Measurements from ENCODE around the gene PTPRM.

Gene PTPRM

DNA sequence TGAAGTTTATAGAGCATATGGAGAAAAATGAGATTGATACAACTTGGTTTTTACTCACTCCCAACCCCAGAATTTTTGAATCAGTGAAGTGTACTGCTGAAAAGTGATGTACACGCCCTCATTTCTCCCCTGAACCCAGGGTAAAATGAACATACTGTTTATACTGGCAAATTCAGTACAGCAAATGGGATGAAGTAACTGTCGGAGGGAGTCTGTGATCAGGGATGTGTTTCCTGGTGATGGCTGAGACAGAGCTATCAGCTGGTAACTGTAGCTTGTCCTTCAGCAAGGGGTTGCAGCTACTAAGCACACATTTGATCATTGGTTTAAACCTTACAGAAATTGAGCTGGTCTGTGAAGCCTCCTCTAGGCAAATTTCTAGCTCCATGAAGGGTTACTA is 191.6 kb downstream of the PTPRM start:
- no peak for DNase-seq

DNA sequence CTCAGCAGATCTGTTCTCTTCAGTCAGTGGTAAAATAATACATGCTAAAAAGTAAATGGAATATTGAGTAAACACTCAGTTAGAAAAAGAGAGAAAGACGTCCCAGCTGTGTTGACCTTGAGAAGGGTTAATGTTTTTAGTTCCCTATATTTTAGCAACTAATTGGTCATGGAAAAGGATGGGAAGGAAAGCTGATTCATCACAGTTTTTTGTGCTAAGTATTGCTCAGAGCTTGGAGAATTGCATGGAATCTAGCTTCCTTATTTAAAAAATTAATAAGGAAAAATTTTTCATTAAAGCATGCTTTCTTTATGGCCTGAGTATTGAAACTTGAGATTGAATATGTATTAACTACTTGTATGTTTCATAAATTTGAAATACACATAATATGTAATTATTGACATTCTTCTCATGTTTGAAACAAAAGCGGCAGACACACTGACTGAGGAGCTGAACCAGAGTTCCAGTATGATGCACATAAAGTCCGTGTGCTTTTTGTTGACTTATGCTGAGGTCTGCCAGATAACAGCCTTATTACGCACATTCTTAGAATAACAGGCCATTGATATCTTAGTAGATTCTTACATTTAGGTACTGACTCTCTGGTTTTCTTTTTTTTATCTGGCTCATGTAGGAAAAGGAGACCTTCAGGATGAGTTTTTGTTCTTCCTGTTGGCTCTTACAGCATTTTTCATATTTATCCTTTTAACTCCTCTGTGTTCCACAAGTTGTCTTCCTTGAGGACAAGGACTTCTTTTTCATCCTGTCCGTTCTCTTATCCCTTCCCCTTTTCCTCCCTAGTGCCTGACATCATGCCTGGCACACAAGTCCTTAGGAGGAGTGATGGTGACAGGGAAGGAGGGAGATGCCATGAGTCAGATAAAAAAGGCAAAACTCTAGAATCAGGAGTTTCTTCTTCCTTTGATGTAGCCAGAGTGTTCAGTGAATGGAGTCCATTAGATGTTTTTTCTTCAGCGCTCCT is 194.1 kb downstream of the PTPRM start:
- DNase-seq: no peak

DNA sequence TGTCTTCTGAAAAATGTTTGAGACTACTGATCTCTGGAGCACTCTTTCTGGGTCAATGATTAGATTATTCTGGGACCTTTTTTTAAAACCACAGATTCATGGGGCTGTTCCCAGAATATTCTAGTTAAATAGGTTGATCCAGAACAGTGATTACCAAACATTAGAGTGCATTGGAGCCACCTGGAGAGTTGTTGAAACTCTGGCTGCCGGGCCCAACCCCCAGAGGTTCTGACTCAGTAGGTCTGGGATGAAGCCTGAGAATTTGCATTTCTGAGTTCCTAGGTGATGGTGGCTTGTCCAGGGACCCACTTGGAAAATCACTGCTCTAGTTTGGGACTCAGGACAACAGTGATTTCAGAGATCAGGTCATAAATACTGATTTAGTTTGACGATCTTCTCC is 197.3 kb downstream of the PTPRM start:
- no peak for DNase-seq

DNA sequence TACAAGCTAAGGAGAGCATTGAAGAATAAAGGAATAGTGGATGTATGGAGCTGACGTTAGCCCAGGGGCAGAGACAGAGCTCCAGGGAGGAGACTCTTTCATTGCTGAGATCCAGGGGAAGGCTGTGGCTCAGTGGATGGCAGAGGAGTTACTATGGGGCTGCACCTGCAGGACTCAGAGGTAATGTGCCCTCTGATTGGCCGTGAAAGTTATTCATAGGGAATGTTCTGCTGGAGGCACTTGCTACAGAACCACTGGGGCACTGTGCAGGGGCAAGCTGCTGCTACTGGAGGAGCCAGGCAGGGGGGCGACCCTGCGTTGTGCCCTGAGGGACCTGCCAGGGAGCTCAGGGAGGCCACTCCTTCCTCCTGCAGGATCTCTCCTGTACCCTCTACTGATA is 199.2 kb downstream of the PTPRM start:
- no peak for DNase-seq

DNA sequence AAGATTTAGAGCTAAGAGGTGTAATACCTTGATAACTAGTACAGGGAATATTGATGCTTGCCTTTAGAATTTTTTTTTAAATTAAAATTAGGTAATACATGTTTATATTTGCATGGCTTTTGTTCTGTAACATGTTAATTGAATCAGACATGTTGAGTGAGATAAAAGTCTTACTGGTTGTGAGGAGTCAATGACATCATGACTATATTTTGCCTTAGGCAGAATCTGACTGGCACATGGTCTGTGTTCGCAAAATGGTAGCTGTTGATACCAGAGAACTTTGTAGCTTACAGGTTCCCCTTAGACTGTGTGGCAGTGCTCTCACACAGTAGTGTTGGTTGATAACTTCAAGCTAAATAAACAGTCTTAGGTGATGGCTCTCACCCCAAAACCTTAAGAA is 199.7 kb downstream of the PTPRM start:
- no peak for DNase-seq

DNA sequence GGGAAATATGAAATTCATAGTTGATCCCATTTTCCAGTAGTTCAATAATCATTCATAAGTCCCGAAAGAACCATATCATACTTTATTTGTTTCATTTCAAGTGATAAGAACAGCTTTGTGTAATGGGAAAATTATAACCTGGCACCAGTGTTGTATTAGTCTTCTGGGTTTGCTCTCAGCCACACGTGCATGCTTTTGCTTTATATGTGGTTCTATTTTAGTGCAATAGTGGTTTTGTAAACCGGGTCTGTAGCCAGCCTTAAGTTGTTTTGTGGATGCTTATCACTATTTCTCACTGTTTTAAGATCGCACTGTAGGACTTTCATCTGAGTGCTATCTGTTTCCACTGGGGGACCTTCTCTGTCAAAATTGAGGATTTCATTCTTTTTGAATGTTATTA is 203.8 kb downstream of the PTPRM start:
- DNase-seq: no peak

DNA sequence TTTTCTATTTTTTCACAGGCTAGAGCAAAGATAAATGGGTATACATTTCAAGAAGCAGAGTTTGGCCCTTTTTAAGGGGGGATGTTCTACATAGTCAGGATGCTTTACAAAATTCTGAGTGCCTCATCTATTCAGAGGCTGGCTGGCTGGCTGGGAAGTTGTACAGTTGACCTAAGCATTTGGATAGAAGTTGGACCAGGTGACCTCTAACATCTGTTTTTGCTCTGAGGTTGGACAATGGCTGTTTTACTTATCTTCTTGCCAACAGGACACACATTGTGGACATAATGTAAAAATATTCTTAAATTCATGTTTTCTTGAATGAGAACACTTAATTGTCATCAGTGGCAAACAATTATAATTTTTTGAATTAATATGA is 205.4 kb downstream of the PTPRM start:
- no peak for DNase-seq

DNA sequence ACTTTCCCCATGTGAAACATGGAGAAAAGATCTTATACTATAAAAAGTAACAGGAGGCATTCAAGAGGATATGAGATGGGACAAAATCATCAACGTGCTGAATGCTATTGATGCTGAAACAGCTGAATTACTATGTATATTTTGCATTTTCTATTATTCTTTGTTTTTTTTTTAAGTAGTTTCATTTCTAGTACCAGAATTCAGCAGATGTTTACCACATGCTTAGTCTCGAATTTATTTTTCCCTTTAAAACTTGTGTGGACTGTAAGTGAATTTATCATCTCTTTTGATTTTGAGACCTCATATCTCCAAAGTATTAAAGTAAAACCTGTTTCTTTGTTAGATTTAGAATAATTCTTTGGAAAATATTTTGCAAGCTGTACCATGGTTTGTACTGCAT is 205.8 kb downstream of the PTPRM start:
- DNase-seq: no peak

DNA sequence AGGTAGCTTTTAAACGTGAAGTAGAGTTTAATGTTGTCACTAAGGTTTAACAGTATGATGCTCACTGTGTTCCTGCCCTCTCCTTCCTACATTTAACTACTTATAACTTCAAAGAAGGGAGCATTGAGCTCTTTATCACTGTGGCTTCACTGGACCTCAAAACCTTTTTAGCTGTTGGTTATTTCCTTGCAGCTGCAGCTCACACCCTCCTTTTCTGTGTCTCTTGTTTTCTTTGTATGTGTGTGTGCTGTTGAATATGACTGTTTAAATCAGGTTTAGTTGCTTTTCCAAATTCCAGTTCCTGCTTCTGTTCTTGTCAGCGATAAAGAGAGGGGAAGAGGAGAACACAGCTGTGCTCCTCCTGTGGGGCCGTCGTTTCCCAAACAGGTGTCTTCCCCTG is 208.0 kb downstream of the PTPRM start:
- DNase-seq: no peak

DNA sequence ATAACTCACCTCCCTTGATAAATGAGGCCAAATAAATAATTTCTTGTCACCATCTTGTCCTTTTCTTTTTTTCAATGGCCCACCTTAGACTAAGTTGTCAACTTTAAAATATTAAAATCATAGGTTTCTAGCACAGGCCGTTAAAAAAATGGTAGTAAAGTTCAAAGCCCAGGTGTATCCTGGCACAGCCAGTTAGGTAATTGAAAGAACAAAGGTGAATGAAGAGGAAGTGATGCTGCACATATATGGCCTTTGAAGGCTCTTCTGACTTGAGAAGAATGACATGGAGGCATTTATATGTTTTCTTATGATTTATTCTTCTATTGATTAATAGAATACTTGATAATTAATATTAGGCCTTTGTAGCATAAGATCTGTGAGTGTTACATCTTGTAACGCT is 208.7 kb downstream of the PTPRM start:
- no peak for DNase-seq

DNA sequence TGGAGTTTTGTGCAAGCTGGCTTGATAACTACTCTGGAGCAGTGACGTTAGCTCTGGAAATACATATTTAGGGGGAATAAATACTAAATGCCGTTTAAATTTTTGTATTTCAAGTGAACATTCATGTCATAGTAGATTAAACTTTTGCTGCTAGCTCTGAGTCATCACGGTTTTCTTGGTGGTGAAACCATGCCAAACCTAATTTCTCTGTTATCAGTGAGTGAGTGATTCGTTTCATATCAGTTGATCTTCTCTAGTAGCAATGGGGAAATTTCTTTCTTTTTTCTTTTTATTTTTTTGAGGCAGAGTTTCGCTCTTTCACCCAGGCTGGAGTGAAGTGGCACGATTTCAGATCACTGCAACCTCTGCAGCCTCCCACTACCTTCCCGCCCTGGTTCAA is 211.1 kb downstream of the PTPRM start:
- DNase-seq: no peak

DNA sequence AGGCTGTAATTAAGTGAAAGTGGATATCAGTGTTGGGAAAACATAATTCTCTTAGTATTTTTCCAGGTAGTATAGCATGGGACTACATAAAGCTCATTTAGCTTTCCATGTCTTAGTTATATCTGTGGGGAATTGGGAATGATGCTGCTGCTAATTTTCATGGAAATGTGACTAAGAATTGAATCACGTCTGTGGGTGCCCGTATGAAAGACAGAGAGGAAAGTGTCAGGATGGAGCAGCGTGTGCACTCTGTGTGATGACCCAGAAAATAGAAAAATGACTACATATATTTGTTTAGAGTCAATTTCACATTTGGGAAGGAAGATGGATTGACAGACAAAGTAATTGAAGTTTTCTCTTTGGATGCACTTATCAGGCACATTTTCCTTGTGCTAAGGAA is 212.1 kb downstream of the PTPRM start:
- no peak for DNase-seq

DNA sequence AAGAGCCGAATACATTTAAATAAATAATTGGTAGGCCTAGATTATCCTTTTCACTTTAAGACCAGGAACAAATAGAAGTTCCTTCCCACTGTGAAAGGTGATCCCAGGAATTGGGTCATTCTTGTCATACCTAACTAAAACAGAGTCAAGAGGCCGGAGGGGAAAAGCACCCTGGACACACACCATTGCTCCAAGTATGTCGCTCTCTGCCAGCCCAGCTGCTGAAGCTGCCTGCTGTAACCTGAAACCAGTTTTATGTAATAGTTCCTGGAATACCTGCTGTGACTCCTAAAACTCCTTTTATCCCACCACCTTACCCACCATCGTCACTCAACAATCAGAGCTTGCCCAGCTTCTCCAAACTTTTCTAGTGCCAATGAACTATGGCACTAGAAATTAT is 217.1 kb downstream of the PTPRM start:
- DNase-seq: no peak

DNA sequence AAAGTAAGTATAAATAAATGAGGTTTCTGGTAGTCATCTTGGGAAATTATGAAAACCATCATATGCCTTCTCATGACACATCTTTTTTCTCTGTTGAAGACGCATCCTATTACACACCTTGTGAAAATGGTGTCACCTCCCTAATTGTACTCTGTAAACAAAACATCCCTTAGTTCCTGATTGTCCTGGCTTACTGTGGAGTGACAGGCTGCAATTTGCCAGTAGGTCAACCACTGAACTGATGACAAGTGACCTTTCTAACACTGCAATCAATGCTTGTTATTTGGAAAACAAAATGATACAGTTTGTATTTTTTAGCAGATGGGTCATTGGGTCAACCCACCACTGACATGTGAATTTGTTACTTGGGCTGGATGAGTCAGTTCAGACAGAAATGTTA is 219.5 kb downstream of the PTPRM start:
- no peak for DNase-seq

DNA sequence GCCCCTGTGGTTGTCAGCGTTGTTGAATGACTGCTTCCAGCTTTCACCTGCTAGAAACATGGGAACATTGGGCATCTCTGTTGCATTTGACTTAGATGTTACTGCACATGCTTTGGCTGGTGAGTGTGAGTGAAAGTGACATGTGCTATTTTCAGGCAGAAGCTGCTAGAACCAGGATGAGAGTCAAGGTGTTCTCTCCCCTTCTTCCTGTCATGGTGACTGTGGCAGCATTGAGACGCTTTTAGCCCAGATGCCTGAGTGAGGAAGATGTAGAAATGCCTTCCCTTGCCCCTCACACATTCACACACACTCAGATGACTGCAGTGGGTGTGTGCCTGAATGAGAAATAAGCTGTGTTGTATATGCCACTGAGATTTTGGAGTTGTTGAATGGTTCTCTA is 220.2 kb downstream of the PTPRM start:
- DNase-seq: no peak

DNA sequence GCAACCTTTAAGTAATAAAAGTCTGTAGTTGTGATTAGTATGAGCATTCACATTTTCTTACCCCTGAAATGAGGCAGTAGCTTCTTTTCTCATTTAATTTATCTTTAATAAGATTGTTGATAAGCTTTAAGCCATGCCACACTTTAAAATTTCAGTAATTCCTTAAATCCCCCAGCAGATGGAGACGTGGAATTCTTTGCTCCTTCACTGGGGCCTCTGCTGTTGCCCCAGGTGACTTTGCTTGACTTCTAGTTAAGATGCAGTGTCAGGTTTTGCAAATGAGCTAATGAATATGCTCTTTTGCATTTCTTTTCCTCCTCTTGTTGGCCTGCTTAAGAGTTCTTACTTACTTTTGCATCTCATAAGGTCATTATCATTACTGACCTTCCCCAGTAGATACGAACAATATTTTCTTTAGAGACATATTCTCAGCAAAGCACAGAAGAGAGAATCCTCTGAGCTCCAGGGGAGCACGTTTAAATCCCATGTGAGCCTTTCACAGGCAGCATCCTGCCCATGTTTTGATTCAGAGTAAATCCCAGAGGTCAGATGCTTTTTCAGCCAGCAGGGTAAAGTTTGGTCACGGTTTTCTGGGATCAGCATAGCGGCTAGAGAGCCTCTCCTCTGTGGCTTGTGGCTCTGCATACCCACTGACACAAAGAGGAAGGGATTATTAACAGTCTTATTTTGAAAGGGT is 222.9 kb downstream of the PTPRM start:
- DNase-seq: peak; percentile 31

DNA sequence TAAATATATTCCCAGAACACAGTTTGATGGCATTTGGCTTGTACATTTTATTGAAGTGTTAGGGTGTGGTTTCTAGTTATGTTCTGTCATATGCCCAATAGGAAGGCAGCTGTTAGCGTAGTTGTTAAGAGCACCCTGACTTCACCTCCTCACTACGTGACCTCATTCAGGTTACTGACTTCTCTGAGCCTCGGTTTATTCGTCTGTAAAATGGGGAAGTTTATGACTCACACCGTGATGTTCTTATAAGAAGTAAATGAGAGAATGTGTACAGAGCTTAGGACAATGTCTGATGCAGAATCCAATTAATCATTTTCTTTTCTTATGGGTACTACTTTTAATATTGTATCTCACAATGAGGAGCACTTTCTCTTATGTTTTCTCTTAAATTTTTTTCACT is 226.0 kb downstream of the PTPRM start:
- DNase-seq: no peak

DNA sequence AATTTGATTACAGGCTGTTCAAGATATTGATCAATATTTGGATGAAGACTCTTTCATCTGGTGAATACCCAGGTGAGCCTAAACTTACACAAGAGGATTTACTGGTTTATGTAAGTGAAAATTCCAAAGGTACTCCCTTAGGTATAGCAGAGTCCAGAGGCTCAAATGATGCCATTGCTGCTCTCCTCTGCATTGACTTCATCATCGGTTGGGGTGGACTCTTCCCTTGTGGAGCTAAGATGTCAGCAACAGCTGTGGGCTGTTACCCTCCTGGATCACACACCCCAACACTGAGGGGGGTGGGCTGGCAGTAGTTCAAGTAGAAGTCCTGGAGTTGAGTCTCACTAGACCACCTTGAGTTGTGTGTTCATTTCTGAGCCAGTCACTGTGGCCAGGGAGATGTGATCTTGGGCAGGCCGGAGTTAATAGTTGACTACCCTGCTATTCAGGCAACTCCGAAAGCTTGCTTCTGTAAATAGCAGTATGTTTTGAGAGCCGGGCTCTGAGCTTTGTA is 236.9 kb downstream of the PTPRM start:
- DNase-seq: no peak

DNA sequence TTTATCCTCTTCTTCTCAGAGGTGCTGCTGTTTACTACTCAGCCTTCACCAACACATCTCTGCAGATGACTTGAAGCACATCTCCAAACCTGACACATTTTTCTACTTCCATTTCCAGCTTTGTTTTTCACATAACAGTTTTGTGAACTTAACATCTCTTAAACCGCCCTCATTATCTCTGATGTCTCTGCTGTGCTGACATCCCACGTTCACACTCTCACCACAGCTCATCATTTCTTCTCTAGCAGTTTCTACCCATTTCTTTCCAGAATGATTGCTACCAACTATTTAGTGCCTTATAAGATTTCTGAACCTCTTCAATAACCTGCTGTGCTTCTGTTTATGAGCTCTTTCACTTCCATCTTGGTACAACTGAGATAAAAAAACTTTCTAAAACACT is 238.0 kb downstream of the PTPRM start:
- DNase-seq: no peak

DNA sequence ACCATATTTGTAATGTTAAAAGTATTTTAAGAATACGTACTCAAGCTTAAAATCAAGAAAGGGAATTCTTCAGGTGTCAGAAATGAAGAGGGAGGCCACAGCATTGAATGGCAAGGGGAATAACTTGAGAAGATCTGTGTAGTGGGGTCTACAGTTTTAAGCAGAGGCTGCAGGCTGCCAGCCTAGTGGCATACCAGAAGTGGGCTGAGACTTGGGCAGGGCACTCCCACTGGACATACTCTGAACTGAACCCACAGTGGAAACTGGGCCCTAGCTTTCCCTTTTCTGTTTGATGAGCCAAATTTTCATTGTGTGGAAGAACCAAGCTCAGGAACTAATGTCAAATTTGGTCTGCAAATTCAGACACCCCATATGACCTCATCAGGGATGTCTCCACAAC is 238.8 kb downstream of the PTPRM start:
- no peak for DNase-seq

DNA sequence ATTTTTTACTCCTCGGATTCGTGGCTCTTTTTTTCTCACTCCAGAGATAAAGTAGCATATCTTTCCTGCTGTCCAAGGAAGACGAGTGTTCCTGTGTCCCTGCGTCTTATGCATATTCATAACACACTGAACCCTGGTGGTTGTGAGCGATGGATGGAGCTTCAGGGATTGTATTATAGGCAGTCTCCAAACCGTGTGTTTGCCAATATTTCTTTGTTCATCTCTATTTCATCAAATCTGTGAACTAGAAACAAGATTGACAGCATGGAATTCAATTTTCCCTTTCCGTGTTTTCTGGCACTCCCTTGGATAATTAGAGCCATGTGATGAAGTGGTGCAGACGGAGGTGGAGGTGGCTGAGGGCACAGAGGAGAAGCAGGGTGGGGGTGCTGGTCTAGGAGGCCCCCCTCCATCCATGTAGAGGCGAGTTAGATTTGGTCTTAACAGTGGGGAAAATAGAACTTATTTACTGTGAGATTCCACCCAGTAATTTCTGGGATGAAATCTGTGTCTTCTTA is 240.9 kb downstream of the PTPRM start:
- no peak for DNase-seq

DNA sequence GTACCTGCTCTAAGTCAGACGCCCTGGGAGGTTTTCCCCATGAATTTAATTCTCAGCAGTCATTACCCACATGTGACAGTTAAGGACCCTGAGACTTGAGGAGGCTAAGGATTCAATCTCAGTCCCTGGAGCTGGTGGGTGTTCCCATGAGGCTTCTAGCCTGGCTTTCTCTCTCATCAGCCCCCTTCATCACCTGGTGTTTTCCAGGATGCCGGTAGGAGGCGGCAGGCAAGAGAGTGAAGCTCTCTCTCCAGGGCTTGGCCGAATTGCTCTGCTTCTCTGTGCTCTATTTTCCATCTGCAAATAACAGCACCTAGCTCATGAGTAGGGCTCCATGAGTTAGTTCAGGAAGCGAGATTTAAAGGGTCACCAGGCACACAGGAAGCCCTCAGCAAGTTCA is 241.9 kb downstream of the PTPRM start:
- no peak for DNase-seq

DNA sequence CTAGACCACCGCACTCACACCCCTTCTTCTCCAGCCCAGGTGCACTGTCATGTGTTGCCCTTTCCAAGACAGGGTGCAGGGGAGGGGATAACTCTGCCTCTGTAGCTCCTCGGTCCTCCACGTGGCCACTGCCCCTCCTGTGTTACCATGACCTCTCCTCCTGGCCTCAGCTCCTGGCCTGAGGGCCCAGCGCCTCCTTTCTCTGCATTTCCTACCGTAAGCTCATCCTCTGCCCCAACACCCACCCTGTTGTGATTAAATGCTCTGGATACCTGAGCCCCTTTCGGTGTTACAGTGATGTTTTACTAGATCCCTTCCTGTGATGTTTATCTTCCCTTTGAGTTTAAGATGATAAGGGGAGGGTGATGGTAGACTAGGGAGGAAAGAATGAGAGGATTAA is 242.3 kb downstream of the PTPRM start:
- no peak for DNase-seq

DNA sequence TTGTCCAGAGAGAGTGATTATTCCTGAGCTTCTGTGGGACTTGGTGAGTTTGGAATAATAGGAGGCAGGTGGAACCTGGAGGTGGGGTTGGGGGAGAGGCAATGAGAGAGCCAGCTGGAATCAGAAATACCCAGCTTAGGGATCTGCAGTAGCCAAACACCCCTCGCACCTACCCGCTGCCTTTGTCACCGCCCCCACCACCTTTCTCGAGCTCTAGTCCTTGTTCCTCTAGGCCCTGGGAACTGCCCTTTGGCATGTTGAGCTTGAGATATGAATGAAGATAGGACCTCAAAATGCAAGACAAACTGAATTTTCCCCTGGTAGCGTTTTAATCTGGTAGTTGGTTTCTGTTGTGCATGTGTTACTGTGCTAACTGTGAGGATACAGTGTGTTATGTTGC is 242.9 kb downstream of the PTPRM start:
- DNase-seq: no peak

Data from right kidney (tissue), 1 donor.